ENCODE data around the gene LAD1. TPM values are rescaled to one million over a fixed set of nuclear protein-coding genes. Genes with fewer than 3 reads are reported as not detected.

The LAD1 gene
- total and polyA plus RNA-seq, 2 of the 4 experiments (the other 2 are of a cell fraction) = under 0.01 to 0.07 TPM

DNA sequence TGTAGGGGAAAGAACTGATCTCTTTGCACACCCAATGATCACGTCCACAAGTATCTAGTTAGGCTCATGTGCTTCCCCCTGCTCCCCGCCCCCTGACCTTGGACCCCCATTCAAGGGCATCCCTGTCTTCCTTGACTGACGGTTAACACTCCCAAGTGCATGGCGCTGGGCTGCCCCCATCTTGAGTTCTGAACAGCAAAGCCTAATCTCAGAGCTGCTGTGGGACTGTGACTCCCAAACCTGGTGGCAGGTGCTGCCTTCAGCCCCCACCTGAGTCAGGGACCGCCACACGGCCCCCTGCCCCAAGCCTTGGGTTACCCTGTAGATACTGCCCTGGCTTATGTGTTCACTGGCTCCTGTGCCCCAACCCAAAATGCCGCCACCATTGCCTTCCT is 21.5 kb upstream of the LAD1 start:
- H2BK5ac ChIP-seq (ENCODE audit: low read depth, low read length, poor library complexity, severe bottlenecking) = no peak overlapping the region
- no peak overlapping the region for H2BK120ac ChIP-seq (ENCODE audit: low read depth, low read length)
- H3K27me3 ChIP-seq (ENCODE audit: control insufficient read depth, insufficient read depth, low read length) = peaks cover 53% of the 10 kb centered on the region
- in situ Hi-C loops (cut with MboI; ENCODE audit: low sequenced_read_pairs) = no loop called here
- H4K20me1 ChIP-seq (ENCODE audit: insufficient read depth, low read length) = no peaks in the 10 kb centered on the region
- no peak for TF ChIP-seq NFE2L2 (IDR thresholded peaks at IDR 0.05; ENCODE audit: low read depth, low read length)
- TF ChIP-seq ELK1 (IDR thresholded peaks at IDR 0.05; ENCODE audit: borderline replicate concordance, low read depth, low read length) = no peak
- no peak for TF ChIP-seq MAFK (IDR thresholded peaks at IDR 0.05; ENCODE audit: low read depth, low read length)
- no peak for TF ChIP-seq USF2 (IDR thresholded peaks at IDR 0.05; ENCODE audit: low read depth, low read length)
- no peak for TF ChIP-seq RAD21 (IDR thresholded peaks at IDR 0.05; ENCODE audit: low read length)
- TF ChIP-seq RCOR1 (IDR thresholded peaks at IDR 0.05; ENCODE audit: insufficient replicate concordance, low read length) = no peak
- TF ChIP-seq RFX5 (IDR thresholded peaks at IDR 0.05; ENCODE audit: low read depth, low read length) = no peak
- TF ChIP-seq SMC3 (IDR thresholded peaks at IDR 0.05; ENCODE audit: low read depth, low read length) = no peak
- TF ChIP-seq BHLHE40 (IDR thresholded peaks at IDR 0.05; ENCODE audit: low read depth, low read length) = no peak
- TF ChIP-seq FOS (IDR thresholded peaks at IDR 0.05; ENCODE audit: low read depth, low read length) = no peak
- no peak for TF ChIP-seq MAZ (IDR thresholded peaks at IDR 0.05; ENCODE audit: borderline replicate concordance, low read depth, low read length)
- TF ChIP-seq CTCF (conservative IDR thresholded peaks at IDR 0.05; ENCODE audit: low read depth, low read length) = no peak
- no peak for TF ChIP-seq POLR2A (IDR thresholded peaks at IDR 0.05; ENCODE audit: low read depth, low read length)
- TF ChIP-seq CEBPB (IDR thresholded peaks at IDR 0.05; ENCODE audit: low read depth, low read length) = no peak
- no peak for TF ChIP-seq MXI1 (IDR thresholded peaks at IDR 0.05; ENCODE audit: borderline replicate concordance, low read depth, low read length)
- no peak for TF ChIP-seq CHD1 (IDR thresholded peaks at IDR 0.05; ENCODE audit: low read depth, low read length)
- H3K23ac ChIP-seq (ENCODE audit: low read depth, low read length) = peak overlapping the region; percentile 47; the same call in 1 of the 2 replicates
- no peaks in the 10 kb centered on the region for H3K79me1 ChIP-seq (ENCODE audit: low read depth in 1 of 2, low read length in 2 of 2)
- 92% methylated on average over 4 of the region's 7 CpGs; no CpG with 5 or more reads in 1 of the 2 experiments for WGBS, 2 experiments (ENCODE audit: extremely low coverage in 2 of 2, insufficient read length in 1 of 2)
- BruUV-seq (replicated peaks) = no TSS peak
- ChIA-PET CTCF (interaction anchor here (3.5 kb wide), 1 partner anchor 15 kb away, joined by 13 read pairs; no protein-coding TSS in a partner anchor), POLR2A (ENCODE audit: unreplicated experiment) (no interaction called here)
- no peak overlapping the region for H3K27ac ChIP-seq (ENCODE audit: insufficient read depth, low read length)
- H2BK15ac ChIP-seq (ENCODE audit: low read depth, low read length) = no peak overlapping the region
- H3K4me3 ChIP-seq (ENCODE audit: insufficient read depth, low read depth, low read length) = no peak overlapping the region
- no peak overlapping the region for H2AFZ ChIP-seq (replicated peaks; ENCODE audit: low read length, poor library complexity)
- no peak overlapping the region for H2AK5ac ChIP-seq (ENCODE audit: low read depth, low read length)
- no peaks in the 10 kb centered on the region; the same call in 1 of the 2 replicates for H3K9me1 ChIP-seq (ENCODE audit: insufficient read depth, low read length)
- no peak overlapping the region for H2BK20ac ChIP-seq (ENCODE audit: low read depth, low read length)
- H3K56ac ChIP-seq (ENCODE audit: extremely low read depth, insufficient read depth, low read length) = no peak overlapping the region
- no peak overlapping the region for H3K18ac ChIP-seq (ENCODE audit: low read depth, low read length)
- H3K9me3 ChIP-seq (ENCODE audit: control insufficient read depth, insufficient read depth, low read length) = peaks cover 8% of the 10 kb centered on the region
- H3K4me2 ChIP-seq (ENCODE audit: low read depth, low read length) = no peak overlapping the region
- H3K4me1 ChIP-seq (ENCODE audit: control insufficient read depth, insufficient read depth, low read length) = no peaks in the 10 kb centered on the region
- H4K91ac ChIP-seq (ENCODE audit: insufficient read depth, low read depth, low read length) = no peak overlapping the region
- dilution Hi-C loops (cut with HindIII; ENCODE audit: low sequenced_read_pairs, unreplicated experiment) = no loop called here
- intact Hi-C loops (cut with micrococcal nuclease) = no loop called here
- H2AK9ac ChIP-seq (replicated peaks; ENCODE audit: low read depth, low read length, poor library complexity) = no peak overlapping the region
- no peaks in the 10 kb centered on the region for H3K36me3 ChIP-seq (ENCODE audit: control insufficient read depth, insufficient read depth, low read length)
- no peak overlapping the region for H3K14ac ChIP-seq (replicated peaks; ENCODE audit: low read depth, low read length)
- H4K5ac ChIP-seq (ENCODE audit: low read depth, low read length) = no peak overlapping the region
- no peak overlapping the region for H3K4ac ChIP-seq (ENCODE audit: low read depth, low read length)
- DNase-seq (no peak), ATAC-seq (ENCODE audit: low read depth) (no peak)
- no peak overlapping the region for H3K9ac ChIP-seq (ENCODE audit: low read depth, low read length)
- H4K8ac ChIP-seq (ENCODE audit: low read depth in 2 of 2, low read length in 2 of 2) = no peak overlapping the region
